ENCODE data around the gene SERPINI2.
"Not testable (repeated sequence)": the region's sequence is repeated elsewhere in the genome, so short reads cannot be mapped to it uniquely, and the experiment has no call there.

SERPINI2 gene

DNA sequence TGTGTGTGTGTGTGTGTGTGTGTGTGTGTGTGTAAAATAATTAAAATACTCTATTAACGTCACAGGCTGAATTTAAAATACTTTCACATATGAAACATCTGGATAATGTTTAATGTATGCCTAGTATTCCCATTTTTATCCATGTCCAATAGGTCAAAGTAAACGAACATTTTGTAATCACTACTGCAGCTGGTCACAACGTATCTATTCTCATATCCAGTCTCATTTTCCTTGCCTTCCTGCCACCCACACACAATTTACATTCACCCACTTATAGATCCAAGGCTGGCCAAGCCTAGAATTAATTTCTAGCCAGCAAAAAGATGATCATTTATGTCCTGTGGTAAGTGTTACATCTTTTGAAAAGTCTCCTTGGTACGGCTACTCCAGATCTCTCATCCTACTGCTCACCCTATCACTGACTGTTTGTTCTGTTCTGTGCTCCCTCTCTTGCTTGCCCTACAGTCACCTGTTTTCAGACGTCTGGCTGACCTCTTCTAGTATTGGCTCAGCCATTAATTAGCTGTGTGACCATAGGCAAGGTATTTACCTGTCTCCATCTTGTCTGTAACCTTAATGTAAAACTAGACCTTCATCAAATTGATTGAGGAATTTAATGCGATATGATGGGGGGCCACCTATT is 17.6 kb downstream of the SERPINI2 start:
- no peak for TF ChIP-seq Cebpa-rat (IDR thresholded peaks at IDR 0.05)
- H3K9ac ChIP-seq = no peak overlapping the region

DNA sequence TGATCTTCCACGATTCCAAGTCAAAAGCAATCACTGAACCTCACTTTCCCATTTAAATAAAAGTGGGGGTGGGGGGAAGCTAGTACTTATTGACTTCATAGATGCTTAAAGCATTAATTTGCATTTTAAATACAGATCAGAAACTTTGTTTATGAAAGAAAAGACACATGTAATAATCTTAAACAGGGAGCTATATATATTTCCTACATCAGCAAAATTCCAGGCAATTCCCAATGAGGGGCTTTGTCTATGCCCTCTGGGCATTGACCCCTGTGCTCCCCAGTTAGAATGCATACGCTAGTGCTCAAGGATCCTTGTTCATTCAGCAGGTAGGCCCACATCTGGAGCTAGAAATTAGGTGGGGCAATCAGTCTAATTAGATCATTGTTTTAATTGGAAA is 20.0 kb downstream of the SERPINI2 start:
- H3K4me3 ChIP-seq = no peak overlapping the region
- no peaks in the 10 kb centered on the region for H3K27me3 ChIP-seq
- H3K36me3 ChIP-seq = no peaks in the 10 kb centered on the region
- peaks cover 0 to 3% (median 0%) of the 10 kb centered on the region in 10 experiments; a peak in 1 of 20 replicates for H3K4me1 ChIP-seq
- no peak overlapping the region for H3K9ac ChIP-seq
- H3K9me3 ChIP-seq (replicated peaks in 1 of 11) = no peaks in the 10 kb centered on the region
- H3K4me2 ChIP-seq = no peak overlapping the region
- H3K27ac ChIP-seq = no peak overlapping the region
- TF ChIP-seq Cebpa-rat (IDR thresholded peaks at IDR 0.05) = no peak
- no peaks in the 10 kb centered on the region for H4K20me1 ChIP-seq

More for the DNA sequence above, 17.6 kb downstream of the SERPINI2 start:
- Histone ChIP-seq H3K27me3 (no peaks in the 10 kb centered on the region), H3K9me3 (replicated peaks in 1 of 11) (no peaks in the 10 kb centered on the region), H3K4me2 (no peak overlapping the region), H3K27ac (no peak overlapping the region), H3K4me3 (no peak overlapping the region), H3K36me3 (no peaks in the 10 kb centered on the region), H3K4me1 (no peaks in the 10 kb centered on the region), H4K20me1 (no peaks in the 10 kb centered on the region)

DNA sequence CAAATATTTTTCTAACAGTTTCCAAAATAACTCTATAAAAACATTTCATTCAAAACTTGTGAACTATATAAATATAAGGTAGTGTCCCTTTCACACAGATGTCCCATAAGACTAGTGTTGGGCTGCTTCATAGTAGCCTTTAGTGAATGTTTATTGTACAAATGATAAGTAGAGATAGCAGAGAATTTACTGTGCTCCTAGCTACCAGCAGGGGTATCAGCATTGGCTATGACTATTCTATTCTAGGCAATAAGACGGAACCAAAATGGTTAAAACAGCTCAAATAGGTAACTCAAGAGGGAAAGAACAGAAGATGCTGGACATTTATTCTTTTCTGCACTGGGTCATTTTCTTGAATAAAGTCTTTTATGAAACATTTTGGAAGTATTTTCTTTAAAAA is 22.6 kb downstream of the SERPINI2 start:
- no peaks in the 10 kb centered on the region for H3K27me3 ChIP-seq
- TF ChIP-seq Cebpa-rat (IDR thresholded peaks at IDR 0.05) = no peak
- H3K4me1 ChIP-seq = peaks cover 0 to 3% (median 0%) of the 10 kb centered on the region in 10 experiments; a peak in 1 of 20 replicates

DNA sequence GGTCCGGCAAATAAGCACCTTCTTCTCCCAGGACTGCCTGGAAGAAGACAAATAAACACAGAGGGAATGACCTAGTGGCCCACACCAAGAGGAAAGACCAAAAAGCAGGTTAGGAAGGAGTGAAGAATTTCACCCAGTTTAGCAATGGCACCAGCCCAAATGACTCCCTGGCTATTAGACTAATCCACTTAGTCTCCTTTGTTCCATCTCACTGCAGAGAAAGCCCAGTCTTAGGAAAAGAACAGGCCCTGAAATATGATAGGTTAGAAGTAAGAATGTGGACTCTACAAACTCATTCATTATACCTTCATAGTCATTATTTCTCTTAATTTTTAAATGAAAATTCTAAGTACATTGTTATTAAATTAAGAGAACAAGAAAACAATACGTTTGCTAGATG is 23.2 kb downstream of the SERPINI2 start:
- no peak overlapping the region for H3K4me2 ChIP-seq
- no peak overlapping the region for H3K9ac ChIP-seq
- no peaks in the 10 kb centered on the region for H4K20me1 ChIP-seq
- H3K4me1 ChIP-seq = peaks cover 0 to 3% (median 0%) of the 10 kb centered on the region in 10 experiments; a peak in 1 of 20 replicates
- H3K4me3 ChIP-seq = no peak overlapping the region
- H3K27ac ChIP-seq = no peak overlapping the region
- H3K9me3 ChIP-seq (replicated peaks in 1 of 11) = no peaks in the 10 kb centered on the region
- no peak for TF ChIP-seq Cebpa-rat (IDR thresholded peaks at IDR 0.05)
- H3K36me3 ChIP-seq = no peaks in the 10 kb centered on the region
- H3K27me3 ChIP-seq = no peaks in the 10 kb centered on the region

More for the DNA sequence above, 22.6 kb downstream of the SERPINI2 start:
- H3K27ac ChIP-seq = no peak overlapping the region
- no peaks in the 10 kb centered on the region for H3K9me3 ChIP-seq (replicated peaks in 1 of 11)
- no peaks in the 10 kb centered on the region for H4K20me1 ChIP-seq
- no peaks in the 10 kb centered on the region for H3K36me3 ChIP-seq
- no peak overlapping the region for H3K4me2 ChIP-seq
- H3K4me3 ChIP-seq = no peak overlapping the region
- no peak overlapping the region for H3K9ac ChIP-seq

DNA sequence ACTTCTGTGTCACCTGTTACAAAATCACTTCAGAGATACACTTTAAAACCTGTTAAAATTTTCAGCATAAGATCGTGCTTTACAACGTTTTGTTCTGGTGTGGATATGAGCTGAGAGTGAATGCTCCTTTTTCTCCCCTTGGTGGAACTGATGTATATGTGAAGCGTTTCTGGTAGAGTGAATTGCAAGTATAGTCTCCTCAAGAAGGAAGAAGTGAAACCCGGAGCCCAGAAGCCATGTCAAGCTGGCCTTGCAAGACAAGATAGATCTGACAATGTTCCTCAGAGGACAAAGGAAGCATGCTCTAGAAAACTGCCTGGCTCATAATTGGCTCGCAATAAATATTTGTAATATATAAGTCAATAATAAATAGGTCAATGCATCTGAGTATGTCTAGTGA is 23.6 kb downstream of the SERPINI2 start:
- TF ChIP-seq Cebpa-rat (IDR thresholded peaks at IDR 0.05) = no peak
- H3K9ac ChIP-seq = no peak overlapping the region

DNA sequence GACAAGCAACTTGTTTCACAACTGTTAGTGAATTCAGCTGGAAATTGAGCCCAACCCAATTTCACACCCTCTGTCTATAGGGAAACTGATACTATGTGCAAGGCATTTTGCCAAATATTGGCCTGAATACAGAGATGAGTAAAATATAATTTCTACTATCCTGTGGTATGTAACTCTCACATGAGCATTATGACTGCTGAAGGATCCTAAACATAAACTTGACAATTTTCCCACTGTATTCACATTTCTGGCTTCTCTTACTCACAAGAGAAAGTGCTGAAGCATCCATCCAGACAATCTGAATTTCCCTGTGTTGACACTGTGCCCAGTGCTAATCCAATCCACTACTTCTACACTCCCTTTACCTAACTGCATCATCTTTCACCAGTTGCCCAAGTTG is 28.4 kb downstream of the SERPINI2 start:
- Histone ChIP-seq H4K20me1 (no peaks in the 10 kb centered on the region), H3K27me3 (no peaks in the 10 kb centered on the region), H3K4me1 (peaks cover 0 to 2% (median 0%) of the 10 kb centered on the region in 10 experiments; a peak in 1 of 20 replicates), H3K27ac (no peak overlapping the region), H3K9me3 (replicated peaks in 1 of 11) (no peaks in the 10 kb centered on the region), H3K4me3 (no peak overlapping the region), H3K9ac (no peak overlapping the region), H3K4me2 (no peak overlapping the region), H3K36me3 (no peaks in the 10 kb centered on the region)
- no peak for TF ChIP-seq Cebpa-rat (IDR thresholded peaks at IDR 0.05)

More for the DNA sequence above, 23.6 kb downstream of the SERPINI2 start:
- Histone ChIP-seq H3K27ac (no peak overlapping the region), H3K4me3 (no peak overlapping the region), H3K4me2 (no peak overlapping the region), H3K4me1 (peaks cover 0 to 3% (median 0%) of the 10 kb centered on the region in 10 experiments; a peak in 1 of 20 replicates), H3K27me3 (no peaks in the 10 kb centered on the region), H3K9me3 (replicated peaks in 1 of 11) (no peaks in the 10 kb centered on the region), H4K20me1 (no peaks in the 10 kb centered on the region), H3K36me3 (no peaks in the 10 kb centered on the region)

DNA sequence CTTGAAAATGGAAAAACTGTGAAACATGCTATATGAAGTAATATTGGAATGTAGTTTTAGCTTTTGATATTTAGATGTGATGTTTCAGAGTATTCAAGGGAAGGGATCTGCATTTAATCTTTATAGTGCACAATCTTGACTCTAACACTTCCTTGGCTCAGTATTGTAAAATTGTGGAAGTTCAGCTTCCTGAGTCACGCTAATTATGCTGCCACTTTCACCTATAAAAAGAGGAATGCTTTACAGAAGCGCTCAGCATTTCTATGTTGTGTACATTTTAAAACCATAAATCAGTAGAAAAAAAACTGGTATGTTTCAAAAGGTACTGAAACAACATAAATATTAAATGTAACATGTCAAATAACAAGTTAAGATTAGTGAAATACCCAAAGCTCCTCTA is 32.6 kb downstream of the SERPINI2 start:
- no peak overlapping the region for H3K4me2 ChIP-seq
- H3K4me3 ChIP-seq = no peak overlapping the region
- no peak overlapping the region for H3K27ac ChIP-seq
- H4K20me1 ChIP-seq = no peaks in the 10 kb centered on the region
- H3K9ac ChIP-seq = no peak overlapping the region
- no peaks in the 10 kb centered on the region for H3K9me3 ChIP-seq (replicated peaks in 1 of 11)
- no peaks in the 10 kb centered on the region for H3K36me3 ChIP-seq
- no peaks in the 10 kb centered on the region for H3K4me1 ChIP-seq
- no peaks in the 10 kb centered on the region for H3K27me3 ChIP-seq
- TF ChIP-seq Cebpa-rat (IDR thresholded peaks at IDR 0.05) = no peak

DNA sequence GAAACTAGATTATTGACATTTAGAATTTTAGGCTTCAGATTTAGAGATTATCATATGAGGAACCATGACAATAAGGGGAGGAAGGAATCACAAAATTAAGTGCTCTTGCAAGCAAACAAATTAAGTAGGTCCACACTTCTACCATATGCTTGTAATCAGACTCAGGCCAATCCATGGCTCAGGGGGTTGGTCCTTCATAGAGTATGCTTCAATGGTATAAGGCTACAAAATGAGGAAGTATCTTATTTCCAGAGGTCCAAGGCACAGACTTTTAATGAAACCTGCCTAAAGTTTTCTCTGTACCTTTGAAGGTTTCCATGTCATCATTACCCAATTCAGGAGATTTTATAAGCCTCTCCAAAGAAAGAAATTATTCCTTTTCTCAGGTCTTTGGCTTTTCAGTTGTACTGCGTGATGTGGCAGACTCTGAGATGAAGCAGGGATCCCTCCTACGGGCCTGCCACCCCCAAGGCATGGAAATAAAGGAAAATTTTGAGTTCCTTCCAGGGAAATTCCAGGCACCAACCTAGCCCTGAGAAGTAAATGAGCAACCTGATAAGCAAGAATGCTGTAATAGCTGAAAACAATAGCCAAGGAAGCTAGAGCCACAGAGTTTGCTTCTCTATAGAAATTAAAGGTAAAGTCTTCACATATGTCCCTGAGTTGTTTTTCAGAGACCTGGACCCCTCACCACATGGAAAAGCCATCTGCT is 36.3 kb downstream of the SERPINI2 start:
- H3K9ac ChIP-seq = no peak overlapping the region
- no peaks in the 10 kb centered on the region for H3K4me1 ChIP-seq
- no peak overlapping the region for H3K27ac ChIP-seq
- no peaks in the 10 kb centered on the region for H3K9me3 ChIP-seq (replicated peaks in 1 of 11)
- no peak for TF ChIP-seq Cebpa-rat (IDR thresholded peaks at IDR 0.05)
- no peaks in the 10 kb centered on the region for H3K36me3 ChIP-seq
- H4K20me1 ChIP-seq = no peaks in the 10 kb centered on the region
- no peak overlapping the region for H3K4me3 ChIP-seq
- no peaks in the 10 kb centered on the region for H3K27me3 ChIP-seq
- H3K4me2 ChIP-seq = no peak overlapping the region

DNA sequence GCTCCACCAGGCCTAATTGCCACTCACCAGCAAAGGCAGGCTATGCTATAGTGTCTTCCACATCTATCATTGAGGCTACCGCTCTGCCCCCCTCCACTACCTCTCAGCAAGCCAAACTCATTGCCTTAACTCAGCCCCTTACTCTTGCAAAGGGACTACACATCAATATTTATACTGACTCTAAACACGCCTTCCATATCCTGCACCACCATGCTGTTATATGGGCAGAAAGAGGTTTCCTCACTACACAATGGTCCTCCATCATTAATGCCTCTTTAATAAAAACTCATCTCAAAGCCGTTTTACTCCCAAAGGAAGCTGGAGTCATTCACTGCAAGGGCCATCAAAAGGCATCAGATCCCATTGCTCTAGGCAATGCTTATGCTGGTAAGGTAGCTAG is 46.9 kb downstream of the SERPINI2 start:
- H3K27ac ChIP-seq, H3K4me1 ChIP-seq, H3K9ac ChIP-seq, H3K36me3 ChIP-seq, H4K20me1 ChIP-seq, H3K4me3 ChIP-seq, H3K27me3 ChIP-seq, H3K4me2 ChIP-seq: not testable (repeated sequence)
- H3K9me3 ChIP-seq (replicated peaks in 1 of 11) = peaks cover 20 to 41% (median 33%) of the 10 kb centered on the region in 11 experiments

DNA sequence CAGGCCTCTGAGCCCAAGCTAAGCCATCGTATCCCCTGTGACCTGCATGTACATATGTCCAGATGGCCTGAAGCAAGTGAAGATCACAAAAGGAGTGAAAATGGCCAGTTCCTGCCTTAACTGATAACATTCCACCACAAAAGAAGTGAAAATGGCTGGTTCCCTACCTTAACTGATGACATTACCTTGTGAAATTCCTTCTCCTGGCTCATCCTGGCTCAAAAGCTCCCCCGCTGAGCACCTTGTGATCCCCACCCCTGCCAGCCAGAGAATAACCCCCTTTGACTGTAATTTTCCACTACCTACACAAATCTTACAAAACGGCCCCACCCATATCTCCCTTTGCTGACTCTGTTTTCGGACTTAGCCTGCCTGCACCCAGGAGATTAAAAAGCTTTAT is 51.4 kb downstream of the SERPINI2 start:
- H3K9ac ChIP-seq, H3K4me3 ChIP-seq, H3K36me3 ChIP-seq, H3K27me3 ChIP-seq, H3K4me2 ChIP-seq, H3K27ac ChIP-seq, H4K20me1 ChIP-seq, H3K4me1 ChIP-seq: not testable (repeated sequence)
- peaks cover 12 to 27% (median 21%) of the 10 kb centered on the region in 11 experiments for H3K9me3 ChIP-seq (replicated peaks in 1 of 11)
